Measurements from ENCODE around the gene SH3GL3.
A peak's percentile ranks its signal among the peaks of the same experiment; 100 is the strongest.

Gene SH3GL3

DNA sequence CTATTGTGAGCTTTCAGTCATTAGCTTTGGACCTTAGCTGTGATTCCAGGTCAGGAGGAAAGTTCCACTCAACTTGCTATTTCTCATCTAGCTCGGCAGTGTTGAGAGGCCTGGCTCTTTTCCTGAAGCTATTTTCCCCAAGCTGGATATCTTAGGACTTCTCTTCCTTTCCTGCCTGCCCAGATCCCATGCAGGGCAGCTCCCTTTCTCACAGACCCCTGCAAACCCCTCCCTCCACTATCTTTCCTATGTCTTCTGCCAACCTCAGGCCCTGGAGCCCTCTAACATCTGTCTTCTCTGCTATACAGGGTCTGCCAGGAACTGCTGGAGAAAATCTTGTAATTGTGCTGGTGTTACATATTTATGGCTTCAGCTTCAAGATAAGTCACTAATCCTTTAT, 49.6 kb downstream of the SH3GL3 start:
- H3K4me3 ChIP-seq (replicated peaks in 1 of 2; ENCODE audit: low read depth in 2 of 2, low read length in 2 of 2), result no peak overlapping the region
- TF ChIP-seq, protein P1, sequence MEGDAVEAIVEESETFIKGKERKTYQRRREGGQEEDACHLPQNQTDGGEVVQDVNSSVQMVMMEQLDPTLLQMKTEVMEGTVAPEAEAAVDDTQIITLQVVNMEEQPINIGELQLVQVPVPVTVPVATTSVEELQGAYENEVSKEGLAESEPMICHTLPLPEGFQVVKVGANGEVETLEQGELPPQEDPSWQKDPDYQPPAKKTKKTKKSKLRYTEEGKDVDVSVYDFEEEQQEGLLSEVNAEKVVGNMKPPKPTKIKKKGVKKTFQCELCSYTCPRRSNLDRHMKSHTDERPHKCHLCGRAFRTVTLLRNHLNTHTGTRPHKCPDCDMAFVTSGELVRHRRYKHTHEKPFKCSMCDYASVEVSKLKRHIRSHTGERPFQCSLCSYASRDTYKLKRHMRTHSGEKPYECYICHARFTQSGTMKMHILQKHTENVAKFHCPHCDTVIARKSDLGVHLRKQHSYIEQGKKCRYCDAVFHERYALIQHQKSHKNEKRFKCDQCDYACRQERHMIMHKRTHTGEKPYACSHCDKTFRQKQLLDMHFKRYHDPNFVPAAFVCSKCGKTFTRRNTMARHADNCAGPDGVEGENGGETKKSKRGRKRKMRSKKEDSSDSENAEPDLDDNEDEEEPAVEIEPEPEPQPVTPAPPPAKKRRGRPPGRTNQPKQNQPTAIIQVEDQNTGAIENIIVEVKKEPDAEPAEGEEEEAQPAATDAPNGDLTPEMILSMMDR (IDR thresholded peaks at IDR 0.05; ENCODE audit: low read depth, low read length), result no peak
- DNase-seq (ENCODE audit: low read depth in 2 of 2), result no peak

GRCh38 chr15:83498374-83498773, 51.2 kb downstream of the SH3GL3 start:
- no peak for DNase-seq (ENCODE audit: low read depth in 2 of 2)
- H3K4me3 ChIP-seq (replicated peaks in 1 of 2; ENCODE audit: low read depth in 2 of 2, low read length in 2 of 2), result no peak overlapping the region
- TF ChIP-seq, protein P1 (IDR thresholded peaks at IDR 0.05; ENCODE audit: low read depth, low read length), result no peak

DNA sequence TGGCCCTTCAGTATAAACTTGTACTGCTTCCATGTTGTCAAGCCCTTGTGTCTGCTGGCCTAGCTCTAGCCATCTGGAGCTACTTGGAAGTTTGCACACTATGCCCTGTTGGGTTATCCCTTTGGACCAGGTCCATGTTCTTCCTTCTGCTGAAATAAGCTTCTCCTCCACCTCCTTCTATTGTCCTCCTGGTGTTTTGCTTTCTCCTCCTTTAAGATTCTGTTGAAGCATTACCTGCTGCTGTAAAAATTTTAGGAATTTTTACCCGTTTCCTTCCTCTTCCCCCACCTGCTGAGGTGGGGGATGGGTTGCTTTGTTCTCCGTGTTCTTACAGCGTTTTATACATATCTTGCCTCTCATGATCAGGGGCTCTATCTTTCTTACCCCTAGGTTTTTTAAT, 51.7 kb downstream of the SH3GL3 start:
- TF ChIP-seq, protein P1 (IDR thresholded peaks at IDR 0.05; ENCODE audit: low read depth, low read length), result no peak
- H3K4me3 ChIP-seq (replicated peaks in 1 of 2; ENCODE audit: low read depth in 2 of 2, low read length in 2 of 2), result no peak overlapping the region
- no peak for DNase-seq (ENCODE audit: low read depth in 2 of 2)

GRCh38 chr15:83499476-83499875, 52.3 kb downstream of the SH3GL3 start:
- no peak for DNase-seq (ENCODE audit: low read depth in 2 of 2)
- TF ChIP-seq, protein P1 (IDR thresholded peaks at IDR 0.05; ENCODE audit: low read depth, low read length), result no peak
- no peak overlapping the region for H3K4me3 ChIP-seq (replicated peaks in 1 of 2; ENCODE audit: low read depth in 2 of 2, low read length in 2 of 2)

DNA sequence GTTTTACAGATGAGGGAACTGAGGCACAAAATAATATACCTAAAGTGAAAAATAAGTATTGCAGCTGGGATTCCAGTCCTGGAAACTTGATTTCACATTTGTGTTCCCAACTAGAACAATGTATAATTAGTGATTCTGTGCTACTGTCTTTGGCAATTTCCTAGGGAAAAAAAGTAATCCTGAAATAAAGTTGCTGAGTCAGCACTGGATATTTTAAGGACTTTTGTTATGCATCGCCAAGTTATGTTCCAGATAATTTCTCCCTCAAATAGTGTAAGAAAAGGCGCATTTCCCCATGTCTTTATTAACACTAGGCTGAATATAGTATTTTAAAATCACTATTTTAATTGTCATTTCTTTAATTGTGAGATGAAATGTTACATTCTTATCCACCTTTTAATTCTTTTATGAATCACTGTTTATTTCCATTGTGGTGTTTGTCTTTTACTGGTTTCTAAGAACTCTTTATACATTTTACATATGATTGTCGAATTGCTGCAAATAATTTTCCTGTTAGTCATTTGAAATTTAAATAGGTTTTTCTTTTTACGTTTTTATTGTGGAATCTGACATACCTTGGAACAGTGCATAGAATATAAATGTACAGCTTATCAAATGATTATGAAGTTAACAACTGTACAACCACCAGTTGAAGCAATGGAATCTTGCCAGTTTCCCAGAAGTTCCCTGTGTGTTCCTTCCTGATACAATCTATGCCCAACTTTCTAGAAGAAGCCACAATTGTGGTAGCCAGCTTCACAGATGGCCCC, 56.6 kb downstream of the SH3GL3 start:
- no peak for DNase-seq (ENCODE audit: low read depth in 2 of 2)
- TF ChIP-seq, protein P1 (IDR thresholded peaks at IDR 0.05; ENCODE audit: low read depth, low read length), result no peak
- no peak overlapping the region for H3K4me3 ChIP-seq (replicated peaks in 1 of 2; ENCODE audit: low read depth in 2 of 2, low read length in 2 of 2)

- TF ChIP-seq, protein P1 (IDR thresholded peaks at IDR 0.05; ENCODE audit: low read depth, low read length), result no peak
- H3K4me3 ChIP-seq (replicated peaks in 1 of 2; ENCODE audit: low read depth in 2 of 2, low read length in 2 of 2), result no peak overlapping the region
- DNase-seq (ENCODE audit: low read depth in 2 of 2), result peak in 1 of 2 donors; percentile 1
Observed at GRCh38 chr15:83504365-83504764, 57.2 kb downstream of the SH3GL3 start.

GRCh38 chr15:83510001-83510400, 62.9 kb downstream of the SH3GL3 start:
- DNase-seq (ENCODE audit: low read depth in 2 of 2), result no peak
- H3K4me3 ChIP-seq (replicated peaks in 1 of 2; ENCODE audit: low read depth in 2 of 2, low read length in 2 of 2), result no peak overlapping the region
- TF ChIP-seq, protein P1 (IDR thresholded peaks at IDR 0.05; ENCODE audit: low read depth, low read length), result no peak
